ENCODE measurements around the gene EXD3.

DNA sequence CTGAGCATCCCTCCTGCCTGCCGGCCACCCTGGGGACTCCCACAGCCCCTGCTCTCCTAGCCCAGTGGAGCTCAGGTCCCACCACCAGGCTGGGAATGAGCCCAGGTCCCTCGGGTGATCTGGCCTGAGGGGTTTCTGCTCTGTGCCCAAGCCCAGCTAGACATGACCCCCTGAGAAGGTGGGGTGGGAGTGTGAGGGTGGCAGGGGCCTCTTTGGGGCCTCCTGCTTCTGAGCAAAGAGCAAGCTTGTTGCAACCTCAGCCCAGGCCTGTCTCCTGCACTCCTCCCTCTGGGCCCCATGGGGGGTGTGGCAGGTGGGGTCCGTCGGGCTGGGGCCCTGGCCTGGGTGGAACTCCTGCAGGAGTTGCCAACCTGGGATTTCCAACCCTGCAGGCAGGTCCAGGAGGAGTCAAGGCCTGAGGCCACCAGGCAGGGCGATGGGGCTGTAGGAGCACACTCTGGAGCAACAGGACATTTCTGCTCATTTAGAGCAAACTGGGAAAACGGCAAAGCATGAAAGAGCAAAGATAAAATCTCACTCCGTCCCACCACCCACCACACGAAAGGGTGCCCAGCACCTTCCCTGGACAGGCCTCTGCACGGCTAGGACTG is 109.5 kb downstream of the EXD3 start:
- no peak for TF ChIP-seq CTBP1 (IDR thresholded peaks at IDR 0.05; ENCODE audit: borderline replicate concordance)
- TF ChIP-seq TSHZ1 (CRISPR knock-in tag; IDR thresholded peaks at IDR 0.05), result no peak
- no peak for TF ChIP-seq ZNF589 (CRISPR knock-in tag; IDR thresholded peaks at IDR 0.05; ENCODE audit: low read depth)
- TF ChIP-seq SMARCB1 (IDR thresholded peaks at IDR 0.05; ENCODE audit: insufficient read length, low read depth), result no peak
- TF ChIP-seq CTCF (IDR thresholded peaks at IDR 0.05 in 2 of 3, conservative IDR thresholded peaks at IDR 0.05 in 1 of 3; ENCODE audit: insufficient read depth in 2 of 3, low read depth in 1 of 3, low read length in 3 of 3), result no peak
